ENCODE measurements around the gene SIGLEC8. TPM values are rescaled to one million over a fixed set of nuclear protein-coding genes. Genes with fewer than 3 reads are reported as not detected.

Gene SIGLEC8
- total RNA-seq, 4 donors from 2014 or later: 0.45 to 0.49 TPM; not detected in 2

DNA sequence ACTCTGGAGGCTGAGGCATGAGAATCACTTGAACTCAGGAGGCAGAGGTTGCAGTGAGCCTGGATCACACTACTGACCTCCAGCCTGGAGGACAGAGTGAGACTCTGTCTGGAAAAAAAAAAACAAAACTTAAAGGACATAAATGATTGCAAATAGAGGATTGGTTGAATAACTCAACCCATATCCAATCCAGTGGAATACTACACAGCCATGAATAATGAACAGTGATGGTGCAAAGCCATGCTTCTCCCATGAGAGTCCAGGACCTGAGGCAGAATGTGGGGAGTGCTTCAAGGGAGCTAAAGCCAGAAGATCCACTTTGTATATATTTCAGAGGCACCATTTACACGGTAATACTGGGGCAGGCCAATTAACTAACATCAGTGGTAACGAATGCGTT is 17.9 kb upstream of the SIGLEC8 start:
- intact Hi-C loops (cut with DNase I): loop anchor here (10.0 kb wide), 1 partner anchor 179 kb away; no protein-coding TSS in a partner anchor
- no peak for DNase-seq
- H3K4me1 ChIP-seq: no peaks in the 10 kb centered on the region
- H3K4me3 ChIP-seq (replicated peaks in 1 of 3): no peak overlapping the region
- 89 to 90% methylated on average over 3 of the region's 3 CpGs for WGBS, 2 donors
- TF ChIP-seq, protein P1, sequence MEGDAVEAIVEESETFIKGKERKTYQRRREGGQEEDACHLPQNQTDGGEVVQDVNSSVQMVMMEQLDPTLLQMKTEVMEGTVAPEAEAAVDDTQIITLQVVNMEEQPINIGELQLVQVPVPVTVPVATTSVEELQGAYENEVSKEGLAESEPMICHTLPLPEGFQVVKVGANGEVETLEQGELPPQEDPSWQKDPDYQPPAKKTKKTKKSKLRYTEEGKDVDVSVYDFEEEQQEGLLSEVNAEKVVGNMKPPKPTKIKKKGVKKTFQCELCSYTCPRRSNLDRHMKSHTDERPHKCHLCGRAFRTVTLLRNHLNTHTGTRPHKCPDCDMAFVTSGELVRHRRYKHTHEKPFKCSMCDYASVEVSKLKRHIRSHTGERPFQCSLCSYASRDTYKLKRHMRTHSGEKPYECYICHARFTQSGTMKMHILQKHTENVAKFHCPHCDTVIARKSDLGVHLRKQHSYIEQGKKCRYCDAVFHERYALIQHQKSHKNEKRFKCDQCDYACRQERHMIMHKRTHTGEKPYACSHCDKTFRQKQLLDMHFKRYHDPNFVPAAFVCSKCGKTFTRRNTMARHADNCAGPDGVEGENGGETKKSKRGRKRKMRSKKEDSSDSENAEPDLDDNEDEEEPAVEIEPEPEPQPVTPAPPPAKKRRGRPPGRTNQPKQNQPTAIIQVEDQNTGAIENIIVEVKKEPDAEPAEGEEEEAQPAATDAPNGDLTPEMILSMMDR (IDR thresholded peaks at IDR 0.05): no peak
- no peak for TF ChIP-seq POLR2A (IDR thresholded peaks at IDR 0.05)
- no peak overlapping the region for H3K27ac ChIP-seq
- no peaks in the 10 kb centered on the region for H3K9me3 ChIP-seq
- H3K27me3 ChIP-seq: no peaks in the 10 kb centered on the region
- no peaks in the 10 kb centered on the region for H3K36me3 ChIP-seq

DNA sequence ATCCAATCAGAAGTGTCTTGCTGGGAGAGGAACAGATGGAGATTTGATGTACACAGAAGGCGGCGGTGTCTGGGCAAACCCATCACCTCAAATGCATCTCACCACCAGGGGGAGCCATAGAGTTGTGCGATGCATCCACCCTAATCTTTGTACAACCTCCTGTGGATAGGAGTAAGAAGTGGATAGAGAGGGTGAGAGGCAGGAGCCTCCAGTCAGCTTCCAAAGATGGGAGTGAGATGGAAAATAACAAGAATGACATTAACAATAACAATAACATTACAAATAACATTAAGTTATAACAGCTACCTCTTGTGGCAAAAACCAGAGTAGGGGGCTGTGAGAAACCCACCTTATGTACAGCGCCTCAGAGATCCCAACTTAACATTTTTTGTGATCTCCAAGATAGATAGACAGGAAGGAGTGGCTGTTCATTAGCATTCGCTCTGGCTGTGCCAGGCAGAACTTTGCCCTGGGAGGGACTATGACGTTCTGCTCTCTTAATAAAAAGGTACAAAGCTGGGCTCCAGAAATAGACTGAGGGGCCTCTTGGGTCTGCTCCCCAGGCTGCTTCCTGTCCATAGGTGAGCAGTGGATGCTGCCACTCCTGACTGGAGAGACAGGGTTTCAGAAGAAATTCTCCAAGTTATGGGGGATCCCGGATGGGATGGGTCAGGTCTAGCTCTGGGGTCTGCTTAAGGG is 14.9 kb upstream of the SIGLEC8 start:
- Histone ChIP-seq H3K9me3 (no peaks in the 10 kb centered on the region), H3K27me3 (no peaks in the 10 kb centered on the region), H3K4me3 (replicated peaks in 1 of 3) (no peak overlapping the region), H3K36me3 (no peaks in the 10 kb centered on the region), H3K27ac (no peak overlapping the region), H3K4me1 (no peaks in the 10 kb centered on the region)
- TF ChIP-seq, protein P1 (IDR thresholded peaks at IDR 0.05): peak; percentile 54 to 93 (median 68)
- no peak for TF ChIP-seq POLR2A (IDR thresholded peaks at IDR 0.05)
- peak; percentile 62 to 69 for DNase-seq
- 28 to 33% methylated on average over 7 of the region's 7 CpGs for WGBS, 2 donors
- intact Hi-C loops (cut with DNase I): loop anchor here (5.0 to 10.0 kb wide), 2 partner anchors 182 to 304 kb away; no protein-coding TSS in a partner anchor

DNA sequence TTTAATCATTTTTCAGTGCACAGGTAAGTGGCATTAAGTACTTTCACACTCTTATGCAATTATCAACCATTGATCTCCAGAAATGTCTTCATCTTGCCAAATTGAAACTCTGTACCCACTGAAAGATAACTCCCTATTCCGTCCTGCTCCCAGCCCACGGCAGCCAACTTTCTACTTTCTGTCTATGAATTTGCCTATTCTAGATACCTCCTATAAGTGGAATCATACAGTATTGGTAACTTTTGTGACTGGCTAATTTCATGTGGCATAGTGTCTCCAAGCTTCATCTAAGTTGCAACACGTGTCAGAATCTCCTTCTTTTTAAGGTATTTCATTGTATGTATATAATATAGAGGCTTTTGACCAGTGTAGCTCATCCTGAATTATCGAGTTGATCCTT is 14.4 kb upstream of the SIGLEC8 start:
- intact Hi-C loops (cut with DNase I): loop anchor here (5.0 to 10.0 kb wide), 2 partner anchors 182 to 305 kb away; no protein-coding TSS in a partner anchor
- no peaks in the 10 kb centered on the region for H3K36me3 ChIP-seq
- 12 to 18% methylated on average over 4 of the region's 4 CpGs for WGBS, 2 donors
- no peak for TF ChIP-seq POLR2A (IDR thresholded peaks at IDR 0.05)
- H3K27ac ChIP-seq: no peak overlapping the region
- DNase-seq: no peak
- no peaks in the 10 kb centered on the region for H3K4me1 ChIP-seq
- no peaks in the 10 kb centered on the region for H3K9me3 ChIP-seq
- no peak overlapping the region for H3K4me3 ChIP-seq (replicated peaks in 1 of 3)
- H3K27me3 ChIP-seq: no peaks in the 10 kb centered on the region

DNA sequence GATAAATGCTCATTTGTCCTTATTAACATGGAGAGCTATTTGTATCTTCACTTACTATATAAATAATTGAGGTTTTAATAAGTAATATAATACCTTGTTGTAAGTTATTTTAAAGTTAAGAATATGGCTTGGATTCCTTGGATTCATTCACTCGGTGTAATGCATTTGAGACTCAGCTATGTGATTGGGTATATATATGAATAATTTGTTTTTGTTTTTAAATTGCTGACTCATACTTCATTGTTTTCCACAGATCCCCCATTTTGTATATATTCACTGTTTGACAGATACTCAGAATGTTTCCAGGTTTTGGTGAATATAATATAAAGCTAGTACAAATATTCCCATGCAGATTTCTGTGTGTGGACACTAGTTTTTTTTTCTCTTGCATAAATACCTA is 13.3 kb upstream of the SIGLEC8 start:
- Histone ChIP-seq H3K27me3 (no peaks in the 10 kb centered on the region), H3K27ac (no peak overlapping the region), H3K4me3 (replicated peaks in 1 of 3) (no peak overlapping the region), H3K9me3 (no peaks in the 10 kb centered on the region), H3K4me1 (no peaks in the 10 kb centered on the region), H3K36me3 (no peaks in the 10 kb centered on the region)
- DNase-seq: no peak
- intact Hi-C loops (cut with DNase I): loop anchor here (5.0 to 10.0 kb wide), 2 partner anchors 183 to 306 kb away; no protein-coding TSS in a partner anchor
- TF ChIP-seq, protein P1 (IDR thresholded peaks at IDR 0.05): no peak
- no peak for TF ChIP-seq POLR2A (IDR thresholded peaks at IDR 0.05)
- 69 to 74% methylated on average over 1 of the region's 1 CpG for WGBS, 2 donors

DNA sequence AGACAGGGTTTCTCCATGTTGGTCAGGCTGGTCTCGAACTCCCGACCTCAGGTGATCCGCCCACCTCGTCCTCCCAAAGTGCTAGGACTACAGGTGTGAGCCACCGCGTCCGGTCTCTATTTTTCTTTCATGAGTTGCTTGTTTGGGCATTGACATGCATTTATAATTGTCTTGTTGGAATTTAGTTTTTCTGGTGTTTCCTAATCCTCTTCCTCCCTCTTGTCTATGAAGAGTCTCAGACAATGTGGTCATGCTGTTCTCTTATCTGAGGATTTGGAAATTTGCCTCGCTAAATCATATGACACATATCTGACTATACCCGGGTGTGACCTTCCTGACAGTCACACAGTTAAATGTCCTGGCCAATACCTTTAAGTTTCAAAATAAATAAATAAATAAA is 12.7 kb upstream of the SIGLEC8 start:
- intact Hi-C loops (cut with DNase I): loop anchor here (5.0 to 10.0 kb wide), 2 partner anchors 184 to 306 kb away; no protein-coding TSS in a partner anchor

More for the DNA sequence above, 12.7 kb upstream of the SIGLEC8 start:
- no peak for DNase-seq
- TF ChIP-seq, protein P1 (IDR thresholded peaks at IDR 0.05): no peak
- no peak for TF ChIP-seq POLR2A (IDR thresholded peaks at IDR 0.05)
- no peak overlapping the region for H3K4me3 ChIP-seq (replicated peaks in 1 of 3)
- H3K4me1 ChIP-seq: no peaks in the 10 kb centered on the region
- no peaks in the 10 kb centered on the region for H3K27me3 ChIP-seq
- no peaks in the 10 kb centered on the region for H3K36me3 ChIP-seq
- 80 to 90% methylated on average over 9 of the region's 9 CpGs for WGBS, 2 donors
- no peak overlapping the region for H3K27ac ChIP-seq
- no peaks in the 10 kb centered on the region for H3K9me3 ChIP-seq
